GM20431 (cell line): ENCODE data around the gene ACTN3.
"Not testable (repeated sequence)": the region's sequence is repeated elsewhere in the genome, so short reads cannot be mapped to it uniquely, and the experiment has no call there.

Experiments
- in situ Hi-C: fragments of 300-500 bp; cut with MseI, MboI; formaldehyde crosslinking; loops from one replicate; pipeline ENCODE4 v1.15.0; 2020; ENCODE audit warnings: low sequenced_read_pairs; ENCODE audit not compliant: unreplicated experiment

The ACTN3 gene

GRCh38 chr11:66562275-66562674 lies 15.6 kb downstream of the ACTN3 start:
- in situ Hi-C loops: loop anchor here (25.0 kb wide), 1 partner anchor 275 kb away; the partner anchor contains the start of gene RCE1

GRCh38 chr11:66562907-66563583 lies 16.3 kb downstream of the ACTN3 start:
- in situ Hi-C loops: loop anchor here (25.0 kb wide), 1 partner anchor 274 kb away; the partner anchor contains the start of gene RCE1

GRCh38 chr11:66563832-66564231 lies 17.1 kb downstream of the ACTN3 start:
- in situ Hi-C loops: loop anchor here (25.0 kb wide), 1 partner anchor 273 kb away; the partner anchor contains the start of gene RCE1

GRCh38 chr11:66564538-66564937 lies 17.8 kb downstream of the ACTN3 start:
- in situ Hi-C loops: loop anchor here (25.0 kb wide), 1 partner anchor 273 kb away; the partner anchor contains the start of gene RCE1

GRCh38 chr11:66564984-66565383 lies 18.3 kb downstream of the ACTN3 start:
- in situ Hi-C loops: loop anchor here (25.0 kb wide), 1 partner anchor 272 kb away; the partner anchor contains the start of gene RCE1

- in situ Hi-C loops: loop anchor here (25.0 kb wide), 1 partner anchor 271 kb away; the partner anchor contains the start of gene RCE1
Measured at GRCh38 chr11:66566221-66566620, 19.5 kb downstream of the ACTN3 start.

GRCh38 chr11:66567787-66568123 lies 21.1 kb downstream of the ACTN3 start:
- in situ Hi-C loops: loop anchor here (25.0 kb wide), 1 partner anchor 270 kb away; the partner anchor contains the start of gene RCE1

- in situ Hi-C loops: loop anchor here (25.0 kb wide), 1 partner anchor 269 kb away; the partner anchor contains the start of gene RCE1
Measured at GRCh38 chr11:66568124-66568916, 21.6 kb downstream of the ACTN3 start, which contains the start of gene CTSF. Gene CTSF, minus strand, starts transcription at chr11:66568606. Its CDS starts 120 bp downstream, at chr11:66568486.

GRCh38 chr11:66569076-66569475 lies 22.4 kb downstream of the ACTN3 start:
- in situ Hi-C loops: loop anchor here (25.0 kb wide), 1 partner anchor 268 kb away; the partner anchor contains the start of gene RCE1

- in situ Hi-C loops: loop anchor here (10.0 to 25.0 kb wide), 2 partner anchors 105 to 267 kb away; partner anchors contain the start of genes RBM4B and RCE1
Measured at GRCh38 chr11:66570079-66570849, 23.6 kb downstream of the ACTN3 start.

GRCh38 chr11:66570850-66571180 lies 24.1 kb downstream of the ACTN3 start:
- in situ Hi-C loops: loop anchor here (10.0 to 25.0 kb wide), 2 partner anchors 104 to 266 kb away; partner anchors contain the start of genes RBM4B and RCE1

GRCh38 chr11:66579017-66579606 lies 32.4 kb downstream of the ACTN3 start:
- in situ Hi-C loops: loop anchor here (10.0 kb wide), 1 partner anchor 96 kb away; the partner anchor contains the start of gene RBM4B

GRCh38 chr11:66580803-66581202 lies 34.1 kb downstream of the ACTN3 start:
- in situ Hi-C loops: no loop called here

GRCh38 chr11:66581261-66581660 lies 34.6 kb downstream of the ACTN3 start:
- in situ Hi-C loops: no loop called here

GRCh38 chr11:66582565-66583147 lies 36.0 kb downstream of the ACTN3 start:
- in situ Hi-C loops: not testable (repeated sequence)

- in situ Hi-C loops: not testable (repeated sequence)
Measured at GRCh38 chr11:66585447-66585846, 38.7 kb downstream of the ACTN3 start.

GRCh38 chr11:66586136-66586535 lies 39.4 kb downstream of the ACTN3 start:
- in situ Hi-C loops: no loop called here

GRCh38 chr11:66589315-66589714 lies 42.6 kb downstream of the ACTN3 start:
- in situ Hi-C loops: not testable (repeated sequence)
